ENCODE data around the gene PIK3R6. TPM values are rescaled to one million over a fixed set of nuclear protein-coding genes. Genes with fewer than 3 reads are reported as not detected.

PIK3R6 gene
- total RNA-seq, 6 experiments from 2014 or later: 0.18 to 0.62 (median 0.25) TPM; not detected in 1

- no peaks in the 10 kb centered on the region for H3K9me3 ChIP-seq
- 57% methylated on average over 2 of the region's 2 CpGs for WGBS (ENCODE audit: insufficient coverage, low coverage, low lambda C conversion rate, missing lambda C conversion rate)
- no peak for DNase-seq
- no peaks in the 10 kb centered on the region for H3K27me3 ChIP-seq
- intact Hi-C loops (cut with DNase I): no loop called here
- H3K36me3 ChIP-seq: no peaks in the 10 kb centered on the region
- no peak overlapping the region for H3K4me3 ChIP-seq
- H3K4me1 ChIP-seq: no peaks in the 10 kb centered on the region
- peak in 2 of 4 donors; percentile 15 to 56 for ATAC-seq
- no peak overlapping the region for H3K27ac ChIP-seq
- no peak for TF ChIP-seq POLR2A (IDR thresholded peaks at IDR 0.05)
- no peak for TF ChIP-seq CTCF (IDR thresholded peaks at IDR 0.05)
These were observed 73.8 kb downstream of the PIK3R6 start for GRCh38 chr17:8793649-8794048.

- WGBS (ENCODE audit: insufficient coverage, low coverage, low lambda C conversion rate, missing lambda C conversion rate): 72% methylated on average over 4 of the region's 6 CpGs
- H3K9me3 ChIP-seq: no peaks in the 10 kb centered on the region
- H3K4me3 ChIP-seq: no peak overlapping the region
- no peak overlapping the region for H3K27ac ChIP-seq
- TF ChIP-seq POLR2A (IDR thresholded peaks at IDR 0.05) (no peak), CTCF (IDR thresholded peaks at IDR 0.05) (no peak)
- H3K27me3 ChIP-seq: no peaks in the 10 kb centered on the region
- intact Hi-C loops (cut with DNase I): no loop called here
- ATAC-seq: no peak
- no peaks in the 10 kb centered on the region for H3K4me1 ChIP-seq
- no peak for DNase-seq
- H3K36me3 ChIP-seq: no peaks in the 10 kb centered on the region
These were observed 74.8 kb downstream of the PIK3R6 start for GRCh38 chr17:8792646-8793045.

GRCh38 chr17:8791910-8792270 lies 75.6 kb downstream of the PIK3R6 start:
- H3K36me3 ChIP-seq: no peaks in the 10 kb centered on the region
- intact Hi-C loops (cut with DNase I): no loop called here
- WGBS (ENCODE audit: insufficient coverage, low coverage, low lambda C conversion rate, missing lambda C conversion rate): 60% methylated on average over 1 of the region's 2 CpGs
- H3K4me1 ChIP-seq: no peaks in the 10 kb centered on the region
- H3K4me3 ChIP-seq: no peak overlapping the region
- no peak for TF ChIP-seq CTCF (IDR thresholded peaks at IDR 0.05)
- TF ChIP-seq POLR2A (IDR thresholded peaks at IDR 0.05): no peak
- no peaks in the 10 kb centered on the region for H3K9me3 ChIP-seq
- H3K27me3 ChIP-seq: no peaks in the 10 kb centered on the region
- H3K27ac ChIP-seq: no peak overlapping the region
- ATAC-seq (no peak), DNase-seq (no peak)

- intact Hi-C loops (cut with DNase I): no loop called here
- Histone ChIP-seq H3K9me3 (no peaks in the 10 kb centered on the region), H3K27me3 (no peaks in the 10 kb centered on the region), H3K27ac (no peak overlapping the region), H3K4me1 (no peaks in the 10 kb centered on the region), H3K4me3 (no peak overlapping the region), H3K36me3 (no peaks in the 10 kb centered on the region)
- 78% methylated on average over 3 of the region's 4 CpGs for WGBS (ENCODE audit: insufficient coverage, low coverage, low lambda C conversion rate, missing lambda C conversion rate)
- TF ChIP-seq POLR2A (IDR thresholded peaks at IDR 0.05) (no peak), CTCF (IDR thresholded peaks at IDR 0.05) (no peak)
- no peak for DNase-seq
- ATAC-seq: no peak
These were observed 76.1 kb downstream of the PIK3R6 start for GRCh38 chr17:8791248-8791909.

- WGBS (ENCODE audit: insufficient coverage, low coverage, low lambda C conversion rate, missing lambda C conversion rate): 69% methylated on average over 9 of the region's 10 CpGs
- no peaks in the 10 kb centered on the region for H3K4me1 ChIP-seq
- no peaks in the 10 kb centered on the region for H3K36me3 ChIP-seq
- DNase-seq (no peak), ATAC-seq (no peak)
- TF ChIP-seq CTCF (IDR thresholded peaks at IDR 0.05): no peak
- TF ChIP-seq POLR2A (IDR thresholded peaks at IDR 0.05): no peak
- no peak overlapping the region for H3K27ac ChIP-seq
- no peaks in the 10 kb centered on the region for H3K9me3 ChIP-seq
- H3K4me3 ChIP-seq: no peak overlapping the region
- H3K27me3 ChIP-seq: no peaks in the 10 kb centered on the region
- intact Hi-C loops (cut with DNase I): no loop called here
These were observed 77.7 kb downstream of the PIK3R6 start for GRCh38 chr17:8789743-8790142.
